Glomerular visceral epithelial cell (primary cell): ENCODE data around the gene DDX4.

Experiments used
- DNase-seq: peaks from one replicate; pipeline ENCODE4 v3.0.0-alpha.2; 2016; ENCODE audit errors: extremely low spot score

The DDX4 gene

DNA sequence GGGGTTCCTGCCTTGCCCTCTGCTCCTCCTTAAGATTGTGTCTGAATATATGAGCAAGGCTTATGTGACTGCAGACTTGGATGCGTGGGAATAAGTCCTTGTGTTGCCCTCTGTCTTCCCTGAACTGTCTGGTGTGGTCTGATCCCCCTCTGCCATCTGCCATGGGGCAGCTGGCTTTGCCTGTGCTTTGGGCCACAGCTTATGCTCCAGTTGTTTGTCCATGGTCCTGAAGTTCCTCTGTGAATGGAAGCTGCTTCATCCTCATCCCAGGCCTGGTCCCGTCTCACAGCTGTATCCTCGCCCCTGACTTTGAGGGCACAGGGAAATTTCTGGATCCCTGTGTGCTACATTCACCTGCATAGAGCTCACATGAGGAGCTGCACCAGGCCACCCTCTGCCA is 128.0 kb downstream of the DDX4 start:
- DNase-seq, result no peak

DNA sequence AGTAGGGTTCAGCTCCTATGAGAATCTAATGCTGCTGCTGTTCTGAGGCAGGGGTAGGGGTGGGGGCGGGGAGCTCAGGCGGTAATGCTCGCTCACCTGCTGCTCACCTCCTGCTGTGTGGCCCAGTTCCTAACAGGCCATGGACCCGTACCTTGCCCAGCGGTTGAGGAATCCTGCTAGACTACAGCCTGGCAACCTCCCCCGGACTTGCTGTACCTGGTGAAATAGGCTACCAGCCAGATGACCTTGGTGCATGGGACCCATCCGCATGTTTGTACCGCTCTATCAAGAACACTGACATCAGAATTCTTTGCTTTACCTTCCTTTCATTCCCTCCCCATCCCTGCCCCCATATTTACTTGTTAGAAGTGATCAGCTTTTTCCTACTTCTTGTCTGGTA is 128.6 kb downstream of the DDX4 start:
- DNase-seq, result no peak
